Activated T-helper 1 cell treated with anti-CD3 and anti-CD28 coated beads, Interleukin-12 subunit alpha, Interleukin-12 subunit beta, Interleukin-2, Interleukin-4 antibody, amounts not matched to agents 30 ng/mL and 10 ng/mL and 1 ng/mL, durations not matched to agents 14 hours and 24 hours and 36 hours (primary cell): ENCODE measurements around the gene JSRP1. TPM values are rescaled to one million over a fixed set of nuclear protein-coding genes. Genes with fewer than 3 reads are reported as not detected.
A peak's percentile ranks its signal among the peaks of the same experiment; 100 is the strongest.

Experiments
- DNase-seq: peaks from one replicate; pipeline ENCODE4 v3.0.0; 2021; ENCODE audit warnings: low spot score
- H3K27ac Mint-ChIP-seq: one replicate; pipeline ENCODE4 v1.8.0; 2021; ENCODE audit warnings: mild to moderate bottlenecking, mixed read lengths
- H3K27me3 Mint-ChIP-seq: one replicate; pipeline ENCODE4 v1.8.0; 2022; ENCODE audit warnings: mild to moderate bottlenecking, moderate library complexity, mixed read lengths; ENCODE audit not compliant: insufficient read depth
- H3K36me3 Mint-ChIP-seq: one replicate; pipeline ENCODE4 v1.8.0; 2021; ENCODE audit warnings: low read depth, mixed read lengths
- H3K4me1 Mint-ChIP-seq: one replicate; pipeline ENCODE4 v1.8.0; 2021; ENCODE audit warnings: low read depth, mixed read lengths
- H3K4me3 Mint-ChIP-seq: one replicate; pipeline ENCODE4 v1.8.0; 2021; ENCODE audit warnings: mild to moderate bottlenecking, moderate library complexity, mixed read lengths
- H3K9me3 Mint-ChIP-seq: one replicate; pipeline ENCODE4 v1.8.0; 2021; ENCODE audit warnings: mixed read lengths
- intact Hi-C: fragments of 100-400 bp; cut with micrococcal nuclease; formaldehyde crosslinking; loops from one replicate; pipeline ENCODE4 v1.15.1; 2024
- total RNA-seq: library from RNA; stranded (reverse); gene quantifications from 2 replicates; pipeline ENCODE4 v1.2.3, GENCODE V29; 2022

JSRP1 gene
- total RNA-seq, 1 donor from 2014 or later, result not detected

DNA sequence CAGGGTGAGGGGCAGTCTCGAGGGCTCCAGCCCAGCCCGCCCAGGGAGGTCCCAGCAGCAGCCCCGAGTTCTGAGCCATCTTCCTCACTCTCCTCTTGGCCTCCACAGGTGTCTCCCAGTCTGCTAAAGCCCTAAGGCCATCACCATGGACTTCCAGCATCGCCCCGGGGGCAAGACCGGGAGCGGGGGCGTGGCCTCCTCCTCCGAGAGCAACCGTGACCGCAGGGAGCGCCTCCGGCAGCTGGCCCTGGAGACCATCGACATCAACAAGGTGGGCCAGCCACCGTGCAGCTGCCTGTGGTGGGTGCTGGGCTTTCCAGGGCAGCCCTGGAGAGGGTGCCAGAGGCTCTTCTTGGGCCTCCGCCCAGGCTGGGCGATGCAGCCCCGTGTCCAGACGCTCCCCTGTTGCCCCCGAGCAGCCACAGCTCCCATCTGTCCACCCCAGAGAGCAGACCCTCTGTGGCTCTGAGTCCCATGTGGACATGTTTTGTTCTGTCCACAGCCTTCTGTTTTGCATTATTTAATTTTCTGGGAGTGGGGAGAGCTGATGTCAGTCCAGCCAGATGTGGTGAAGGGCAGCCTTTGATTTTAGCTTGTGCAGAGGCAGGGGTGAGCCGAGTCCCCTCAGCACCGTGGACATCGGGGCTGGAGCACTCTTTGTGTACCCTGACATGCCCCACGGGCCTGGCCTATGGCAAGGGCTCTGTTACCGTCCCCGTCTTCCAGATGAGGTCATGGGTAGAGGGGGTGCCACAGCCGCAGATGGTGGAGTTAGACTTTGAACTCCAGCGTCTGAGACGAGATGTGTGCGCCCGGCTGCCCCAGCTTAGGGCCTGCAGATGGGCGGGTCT lies 12.7 kb downstream of the JSRP1 start:
- peaks cover 31% of the 10 kb centered on the region for H3K36me3 Mint-ChIP-seq
- no peak overlapping the region for H3K27ac Mint-ChIP-seq
- H3K27me3 Mint-ChIP-seq, result no peaks in the 10 kb centered on the region

DNA sequence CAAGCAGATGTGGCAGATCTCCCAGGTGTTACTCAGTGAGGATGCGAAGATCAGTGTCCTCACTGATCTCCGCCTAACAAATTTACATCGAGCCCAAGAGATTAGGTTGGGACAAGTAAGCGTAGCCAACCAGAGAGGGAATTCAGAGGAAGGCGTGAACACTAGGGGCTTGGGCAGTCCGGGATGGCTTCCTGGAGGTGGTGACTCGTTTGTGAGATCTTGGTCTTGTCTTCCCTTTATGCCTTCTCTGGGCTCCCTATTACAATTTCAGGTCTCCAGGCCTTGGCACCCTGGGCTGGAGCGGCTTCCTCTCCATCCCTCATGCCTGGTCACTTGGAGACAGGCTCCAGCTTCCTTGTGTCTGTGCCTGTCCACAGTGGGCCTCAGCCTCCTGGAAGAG lies 13.4 kb downstream of the JSRP1 start:
- H3K27ac Mint-ChIP-seq, result no peak overlapping the region
- peaks cover 38% of the 10 kb centered on the region for H3K4me1 Mint-ChIP-seq
- intact Hi-C loops, result no loop called here
- no peak overlapping the region for H3K4me3 Mint-ChIP-seq
- DNase-seq, result no peak
- H3K27me3 Mint-ChIP-seq, result no peaks in the 10 kb centered on the region
- peaks cover 38% of the 10 kb centered on the region for H3K36me3 Mint-ChIP-seq
- H3K9me3 Mint-ChIP-seq, result no peaks in the 10 kb centered on the region

More for the DNA sequence above, 12.7 kb downstream of the JSRP1 start:
- no peak for DNase-seq
- Mint-ChIP-seq H3K9me3 (no peaks in the 10 kb centered on the region), H3K4me1 (peaks cover 31% of the 10 kb centered on the region), H3K4me3 (no peak overlapping the region)
- intact Hi-C loops, result no loop called here

DNA sequence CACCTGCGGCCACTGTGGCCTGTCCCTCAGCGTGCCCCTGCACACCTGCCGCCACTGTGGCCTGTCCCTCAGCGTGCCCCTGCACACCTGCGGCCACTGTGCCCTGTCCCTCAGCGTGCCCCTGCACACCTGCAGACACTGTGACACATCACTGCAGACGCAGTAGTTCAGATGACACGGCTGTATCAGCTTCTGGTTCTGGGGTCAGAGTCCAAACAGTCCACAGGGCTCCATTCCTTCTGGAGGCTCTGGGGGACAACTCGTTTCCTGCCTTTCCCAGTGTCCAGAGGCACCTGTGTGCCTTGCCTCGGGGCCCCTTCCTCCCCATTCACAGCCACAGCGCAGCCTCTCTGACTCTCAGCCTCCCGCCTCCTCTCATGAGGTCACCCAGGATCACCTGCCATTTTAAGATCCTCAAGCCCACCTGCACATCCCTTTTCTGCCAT lies 14.1 kb downstream of the JSRP1 start:
- H3K4me1 Mint-ChIP-seq, result peaks cover 43% of the 10 kb centered on the region
- no peaks in the 10 kb centered on the region for H3K27me3 Mint-ChIP-seq
- H3K36me3 Mint-ChIP-seq, result peaks cover 41% of the 10 kb centered on the region
- peak overlapping the region; percentile 45 for H3K4me3 Mint-ChIP-seq
- intact Hi-C loops, result no loop called here
- H3K9me3 Mint-ChIP-seq, result no peaks in the 10 kb centered on the region
- DNase-seq, result no peak
- H3K27ac Mint-ChIP-seq, result peak overlapping the region; percentile 58

DNA sequence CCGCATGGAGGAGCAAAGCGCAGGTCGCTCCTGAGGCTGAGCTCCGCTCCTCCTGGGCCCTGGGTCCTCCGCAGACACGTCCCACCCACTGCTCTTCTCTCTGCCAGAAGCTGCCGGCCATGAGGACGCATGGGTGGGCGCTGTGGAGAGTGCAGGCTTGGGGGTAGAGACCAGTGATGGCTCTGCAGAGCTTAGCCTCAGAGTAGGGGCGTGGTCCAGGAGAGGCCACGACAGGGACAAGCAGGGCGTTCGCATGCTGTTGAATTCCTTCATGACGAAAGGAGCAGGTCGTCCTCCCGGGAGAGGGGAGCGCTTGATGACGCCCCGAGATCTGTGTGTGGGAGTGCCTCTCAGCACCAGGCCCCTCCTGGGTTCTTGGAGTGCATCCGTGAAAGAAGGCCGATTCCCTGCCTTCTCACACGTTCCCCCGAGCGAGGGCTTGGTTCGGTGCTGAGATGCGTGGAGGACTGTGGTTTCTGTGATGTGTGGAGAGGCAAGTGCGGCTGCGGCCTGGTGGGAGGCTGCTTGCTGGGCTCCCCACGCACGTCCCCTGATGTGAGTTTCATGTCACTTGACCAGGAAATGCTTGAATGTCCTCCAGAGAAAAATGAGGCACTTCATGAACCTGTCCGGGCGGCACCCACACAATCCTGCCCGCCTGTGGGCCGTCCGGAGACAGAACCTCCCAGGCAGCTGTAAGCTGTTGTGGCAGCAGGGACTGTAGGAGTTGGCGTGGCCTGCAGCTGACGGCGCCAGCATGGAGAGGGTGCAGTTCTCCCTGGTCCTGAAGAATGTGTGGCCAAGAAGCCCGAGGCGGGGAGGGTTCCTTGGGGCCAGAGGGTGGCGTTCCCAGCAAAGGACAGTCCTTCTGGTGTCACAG lies 15.1 kb downstream of the JSRP1 start:
- Mint-ChIP-seq H3K27me3 (peaks cover 4% of the 10 kb centered on the region), H3K27ac (no peak overlapping the region), H3K36me3 (peaks cover 45% of the 10 kb centered on the region), H3K4me3 (peak overlapping the region; percentile 96), H3K4me1 (peaks cover 49% of the 10 kb centered on the region), H3K9me3 (no peaks in the 10 kb centered on the region)
- intact Hi-C loops, result no loop called here
- no peak for DNase-seq

DNA sequence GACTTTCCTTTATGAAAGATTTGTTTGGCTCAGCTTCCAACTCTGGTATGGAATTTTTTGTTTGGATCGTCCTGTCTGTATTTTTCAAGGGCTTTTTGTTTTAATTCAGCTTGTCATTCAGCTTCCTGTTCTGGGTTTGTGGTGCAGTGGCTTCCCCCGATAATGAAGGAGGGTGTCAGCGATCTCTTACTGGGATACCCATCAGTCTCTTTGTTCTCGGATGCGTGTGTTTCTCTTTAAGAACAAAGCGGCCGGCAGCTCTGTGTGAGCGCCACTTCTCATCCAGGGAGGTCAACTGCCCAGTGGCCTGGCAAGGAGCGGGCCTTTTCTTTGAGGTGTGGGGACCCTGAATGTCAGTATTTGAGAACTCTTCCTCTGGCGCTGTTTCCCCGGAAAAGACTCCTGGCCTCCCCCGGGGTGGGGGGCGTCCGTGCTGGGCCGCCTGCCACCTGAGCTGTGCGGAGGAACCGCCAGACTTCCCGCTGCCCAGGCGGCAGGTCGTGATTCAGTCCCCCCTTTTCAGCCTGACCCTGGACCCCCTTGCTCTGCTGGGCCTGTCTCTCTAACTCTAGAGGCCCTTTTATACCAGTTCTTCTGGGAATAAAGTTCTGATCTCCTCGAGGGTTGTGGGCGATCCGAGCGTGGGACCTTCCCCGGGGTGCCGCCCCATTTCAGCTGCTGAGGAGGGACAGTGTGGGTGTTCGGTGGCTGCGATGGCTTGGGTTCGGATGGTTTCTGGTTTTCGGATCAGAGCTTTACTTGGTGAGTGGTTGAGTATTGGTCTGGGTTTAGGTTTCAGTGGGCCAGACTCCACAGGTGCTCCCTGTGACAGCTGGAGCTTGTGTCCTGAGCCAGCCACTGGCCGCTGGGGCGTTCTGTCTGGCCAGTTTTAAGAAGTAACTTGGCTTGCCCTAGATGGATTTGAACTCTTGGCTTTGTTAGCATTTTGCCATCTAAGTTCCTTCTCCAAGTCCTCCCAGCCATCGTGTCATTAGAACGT lies 16.1 kb downstream of the JSRP1 start:
- Mint-ChIP-seq H3K27ac (peak overlapping the region; percentile 86), H3K36me3 (peaks cover 42% of the 10 kb centered on the region), H3K27me3 (peaks cover 4% of the 10 kb centered on the region), H3K4me3 (peak overlapping the region; percentile 96), H3K4me1 (peaks cover 52% of the 10 kb centered on the region), H3K9me3 (no peaks in the 10 kb centered on the region)
- intact Hi-C loops, result no loop called here
- DNase-seq, result no peak

DNA sequence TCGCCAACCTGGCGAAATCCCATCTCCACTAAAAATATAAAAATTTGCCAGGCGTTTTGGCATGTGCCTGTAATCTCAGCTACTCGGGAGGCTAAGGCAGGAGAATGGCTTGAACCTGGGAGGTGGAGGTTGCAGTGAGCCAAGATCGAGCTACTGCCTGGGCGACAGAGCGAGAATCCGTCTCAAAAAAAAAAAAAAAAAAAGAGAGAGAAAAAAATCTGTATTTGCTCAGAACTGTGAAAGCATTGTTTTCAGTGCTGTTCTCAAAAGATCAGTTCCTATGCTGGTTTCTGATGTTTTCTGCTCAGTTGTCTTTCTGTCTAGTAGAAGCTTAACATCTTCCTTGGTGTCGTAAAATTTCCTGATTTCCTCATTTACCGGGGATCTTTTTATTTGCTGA lies 17.0 kb downstream of the JSRP1 start:
- intact Hi-C loops, result no loop called here
- Mint-ChIP-seq H3K27ac (peak overlapping the region; percentile 92), H3K27me3 (peaks cover 4% of the 10 kb centered on the region), H3K4me3 (peak overlapping the region; percentile 96), H3K36me3 (peaks cover 40% of the 10 kb centered on the region), H3K9me3 (no peaks in the 10 kb centered on the region), H3K4me1 (peaks cover 61% of the 10 kb centered on the region)
- no peak for DNase-seq

DNA sequence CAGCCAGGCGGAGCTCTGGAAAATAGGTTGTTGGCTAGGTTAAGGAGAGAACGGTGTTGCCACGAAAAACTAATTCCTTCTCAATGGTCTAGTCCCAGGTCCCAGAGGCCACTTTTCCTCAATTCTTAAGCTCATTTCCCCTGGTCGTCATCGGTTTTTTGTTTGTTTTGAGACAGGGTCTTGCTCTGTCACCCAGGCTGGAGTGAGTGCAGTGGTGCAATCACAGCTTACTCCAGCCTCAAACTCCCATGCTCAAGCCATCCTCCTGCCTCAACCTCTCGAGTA lies 18.4 kb downstream of the JSRP1 start:
- Mint-ChIP-seq H3K4me1 (peaks cover 63% of the 10 kb centered on the region), H3K4me3 (peak overlapping the region; percentile 96), H3K27me3 (peaks cover 4% of the 10 kb centered on the region), H3K36me3 (peaks cover 44% of the 10 kb centered on the region), H3K27ac (peak overlapping the region; percentile 92), H3K9me3 (no peaks in the 10 kb centered on the region)
- no peak for DNase-seq
- intact Hi-C loops, result loop anchor here (2.0 kb wide), 1 partner anchor 89 kb away; no protein-coding TSS in a partner anchor

DNA sequence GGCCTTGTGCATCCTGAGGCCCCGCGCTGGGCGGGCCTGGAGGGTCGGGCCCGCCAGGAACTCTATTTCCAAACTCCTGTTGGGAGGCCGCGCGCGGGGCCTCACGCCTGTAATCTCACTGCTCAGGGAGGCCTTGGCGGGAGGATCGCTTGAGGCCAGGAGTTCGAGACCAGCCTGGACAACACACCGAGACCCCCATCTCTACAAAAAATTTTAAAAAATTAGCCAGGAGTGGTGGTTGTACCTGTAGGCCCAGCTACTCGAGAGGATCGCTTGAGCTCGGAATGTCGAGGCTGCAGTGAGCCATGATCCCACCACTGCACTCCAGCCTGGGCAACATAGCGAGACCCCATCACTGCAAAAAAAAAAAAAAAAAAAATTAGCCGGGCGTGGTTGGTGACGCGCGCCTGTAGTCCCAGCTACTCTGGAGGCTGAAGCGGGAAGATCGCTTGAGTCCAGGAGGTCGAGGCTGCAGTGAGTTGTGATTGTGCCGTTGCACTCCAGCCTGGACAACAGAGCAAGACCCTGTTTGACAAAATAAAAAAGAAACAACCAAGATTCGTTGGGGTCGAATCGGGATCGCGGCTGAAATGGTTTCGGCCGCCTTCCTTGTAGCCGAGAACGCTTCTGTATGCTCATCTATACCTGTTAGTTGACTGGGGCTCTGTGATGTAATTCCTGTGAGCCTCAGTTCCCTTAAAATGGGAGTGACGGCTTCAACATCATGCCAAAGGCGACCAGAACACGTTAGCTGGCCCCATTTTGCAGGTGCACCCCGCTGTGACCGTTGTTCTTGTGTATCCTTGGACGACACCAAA lies 19.0 kb downstream of the JSRP1 start:
- Mint-ChIP-seq H3K9me3 (no peaks in the 10 kb centered on the region), H3K27ac (peak overlapping the region; percentile 92), H3K36me3 (peaks cover 43% of the 10 kb centered on the region), H3K27me3 (peaks cover 4% of the 10 kb centered on the region), H3K4me3 (peak overlapping the region; percentile 96), H3K4me1 (peaks cover 57% of the 10 kb centered on the region)
- no peak for DNase-seq
- intact Hi-C loops, result loop anchor here (2.0 kb wide), 1 partner anchor 90 kb away; no protein-coding TSS in a partner anchor

DNA sequence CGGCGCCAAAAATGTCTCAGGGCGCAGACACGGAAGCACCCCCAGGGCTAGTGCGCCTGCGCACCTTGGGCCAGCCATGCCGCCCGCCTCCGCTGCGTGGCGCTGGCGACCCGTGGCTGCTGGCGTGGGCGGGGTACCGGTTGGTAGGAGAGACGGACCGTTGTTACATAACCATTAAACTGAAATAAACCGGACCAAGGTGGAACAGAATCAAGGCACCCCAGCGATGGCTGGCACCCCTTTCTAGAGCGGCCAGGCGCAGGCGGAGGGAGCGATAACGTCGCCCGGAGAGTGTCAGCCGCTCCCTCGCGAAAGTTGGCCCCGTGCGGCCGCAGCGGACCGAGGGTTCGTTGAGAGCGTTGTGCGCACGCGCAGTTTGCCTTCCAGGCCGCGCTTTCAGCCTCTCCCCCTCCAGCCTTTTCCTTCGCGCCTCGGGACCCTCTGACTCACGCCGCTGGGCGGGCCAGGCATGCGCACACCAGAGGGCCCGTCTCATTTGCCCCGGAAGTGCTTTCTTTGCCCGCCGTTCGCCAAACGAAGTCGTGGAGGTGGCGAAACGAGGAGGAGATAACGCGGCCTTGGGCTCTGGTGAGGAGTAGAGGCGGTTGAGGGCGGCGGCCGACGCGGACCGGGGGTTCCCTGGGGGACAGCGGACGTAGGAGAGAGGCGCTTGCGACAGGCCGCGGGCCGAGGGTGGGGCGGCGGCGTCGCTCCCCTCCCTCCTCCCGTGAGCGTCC lies 19.7 kb downstream of the JSRP1 start, which contains the start of the genes PLEKHJ1 and SF3A2:
Gene PLEKHJ1 (minus strand): TSS at position 16 of the 737 bp plus-strand sequence. CDS start 81 bp downstream, outside the sequence.
Gene SF3A2 (plus strand): TSS at position 511 of the 737 bp plus-strand sequence. CDS start 6,595 bp downstream, outside the sequence.
- Mint-ChIP-seq H3K36me3 (peaks cover 45% of the 10 kb centered on the region), H3K4me1 (peaks cover 56% of the 10 kb centered on the region), H3K4me3 (peak within 1 kb of the TSS; percentile 97), H3K27me3 (peaks cover 4% of the 10 kb centered on the region), H3K9me3 (no peaks in the 10 kb centered on the region), H3K27ac (peak within 1 kb of the TSS; percentile 96)
- intact Hi-C loops, result loop anchor here (1.0 to 2.0 kb wide), 10 partner anchors 22 to 191 kb away; partner anchors contain the start of genes AP3D1, IZUMO4, MOB3A and TIMM13
- peak; percentile 97 for DNase-seq

DNA sequence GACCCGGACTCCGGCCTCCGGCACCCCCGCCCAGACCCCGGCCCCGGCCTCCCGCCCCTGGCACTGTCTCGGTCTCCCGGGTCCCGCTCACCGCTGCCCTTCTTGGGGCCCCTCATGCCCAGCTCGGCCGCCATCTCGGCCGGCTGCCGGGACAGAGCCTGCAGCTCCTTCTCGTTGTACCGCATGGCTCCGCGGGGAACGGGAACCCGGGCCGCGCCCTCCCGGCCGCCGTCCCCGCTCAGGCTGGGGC lies 20.2 kb downstream of the JSRP1 start:
- Mint-ChIP-seq H3K36me3 (peaks cover 41% of the 10 kb centered on the region), H3K27ac (peak overlapping the region; percentile 96), H3K4me3 (peak overlapping the region; percentile 96), H3K9me3 (no peaks in the 10 kb centered on the region), H3K4me1 (peaks cover 56% of the 10 kb centered on the region), H3K27me3 (peaks cover 4% of the 10 kb centered on the region)
- intact Hi-C loops, result loop anchor here (1.0 to 2.0 kb wide), 10 partner anchors 22 to 191 kb away; partner anchors contain the start of genes AP3D1, IZUMO4, MOB3A and TIMM13
- no peak for DNase-seq
